LNCaP clone FGC (cell line): Measurements from ENCODE around the gene SLC27A4.
"Not testable (repeated sequence)": the region's sequence is repeated elsewhere in the genome, so short reads cannot be mapped to it uniquely, and the experiment has no call there.

ENCODE experiments used
- DNase-seq: peaks from one replicate; pipeline ENCODE4 v3.0.0-alpha.2; 2011; ENCODE audit warnings: low read depth
- H3K4me3 ChIP-seq: 2 replicates; pipeline ENCODE4 v1.5.1; 2011; ENCODE audit warnings: mild to moderate bottlenecking, low read depth, low read length, control low read depth
- CTCF ChIP-seq: IDR thresholded peaks from 2 replicates; pipeline ENCODE4 v1.5.1; 2012; ENCODE audit warnings: mild to moderate bottlenecking; ENCODE audit not compliant: control insufficient read depth, insufficient read depth; ENCODE audit errors: extremely low read depth

The SLC27A4 gene

GRCh38 chr9:128323791-128324190 lies 16.5 kb upstream of the SLC27A4 start:
- DNase-seq, result no peak
- H3K4me3 ChIP-seq, result peak overlapping the region; percentile 95
- no peak for TF ChIP-seq CTCF

- H3K4me3 ChIP-seq, result peak overlapping the region; percentile 95
- DNase-seq, result no peak
- no peak for TF ChIP-seq CTCF
Measured at GRCh38 chr9:128324401-128324800, 15.9 kb upstream of the SLC27A4 start.

- TF ChIP-seq CTCF, result no peak
- no peak for DNase-seq
- H3K4me3 ChIP-seq, result no peak overlapping the region
Measured at GRCh38 chr9:128325629-128326028, 14.7 kb upstream of the SLC27A4 start.

- TF ChIP-seq CTCF, result no peak
- H3K4me3 ChIP-seq, result no peak overlapping the region
- no peak for DNase-seq
Measured at GRCh38 chr9:128333451-128333869, 6.9 kb upstream of the SLC27A4 start.

- DNase-seq, result no peak
- H3K4me3 ChIP-seq, result no peak overlapping the region
- TF ChIP-seq CTCF, result no peak
Measured at GRCh38 chr9:128335161-128335560, 5.2 kb upstream of the SLC27A4 start.

GRCh38 chr9:128335914-128336313 lies 4.4 kb upstream of the SLC27A4 start:
- H3K4me3 ChIP-seq, result no peak overlapping the region
- DNase-seq, result no peak
- TF ChIP-seq CTCF, result no peak

GRCh38 chr9:128337936-128338335 lies 2.4 kb upstream of the SLC27A4 start:
- no peak for TF ChIP-seq CTCF
- DNase-seq, result no peak
- no peak overlapping the region for H3K4me3 ChIP-seq

GRCh38 chr9:128338852-128339614 lies 1.3 kb upstream of the SLC27A4 start:
- not testable (repeated sequence) for DNase-seq

More at GRCh38 chr9:128338852-128339614, 1.3 kb upstream of the SLC27A4 start:
- not testable (repeated sequence) for H3K4me3 ChIP-seq
